Keratinocyte (primary cell): Measurements from ENCODE around the gene NRP2. TPM values are rescaled to one million over a fixed set of nuclear protein-coding genes. Genes with fewer than 3 reads are reported as not detected.
A peak's percentile ranks its signal among the peaks of the same experiment; 100 is the strongest.

Source experiments
- DNase-seq: peaks from one replicate; pipeline ENCODE4 v3.0.0-alpha.2; 2011; ENCODE audit warnings: low read depth, missing footprints, low spot score
- FAIRE-seq: peaks from 2 replicates; lab custom pipeline; 2011; peaks lifted over from hg19 to GRCh38; lab: Jason Lieb, UNC
- H2AFZ ChIP-seq: 2 replicates; pipeline ENCODE4 v1.6.0; 2012; ENCODE audit warnings: low read length, control low read depth, inconsistent platforms; ENCODE audit not compliant: control insufficient read depth
- H3K27ac ChIP-seq: 2 replicates; pipeline ENCODE4 v1.5.1; 2011; ENCODE audit warnings: low read length; ENCODE audit not compliant: control insufficient read depth, insufficient read depth
- H3K27me3 ChIP-seq: 3 replicates; pipeline ENCODE4 v1.6.0; 2011; ENCODE audit warnings: low read length; ENCODE audit not compliant: control insufficient read depth, insufficient read depth; ENCODE audit errors: extremely low read depth
- H3K36me3 ChIP-seq, 2 experiments: 2 replicates in 1 of 2; 3 replicates in 1 of 2; pipeline ENCODE4 v1.5.1; 2011; ENCODE audit warnings: low read length in 2 of 2, mild to moderate bottlenecking in 1 of 2; ENCODE audit not compliant: control insufficient read depth in 2 of 2, insufficient read depth in 2 of 2; ENCODE audit errors: extremely low read depth in 1 of 2
- H3K4me1 ChIP-seq: 3 replicates; pipeline ENCODE4 v1.5.1; 2011; ENCODE audit warnings: low read length; ENCODE audit not compliant: control insufficient read depth, insufficient read depth; ENCODE audit errors: extremely low read depth
- H3K4me2 ChIP-seq: 3 replicates; pipeline ENCODE4 v1.6.0; 2011; ENCODE audit warnings: low read depth, low read length; ENCODE audit not compliant: control insufficient read depth, insufficient read depth; ENCODE audit errors: extremely low read depth
- H3K4me3 ChIP-seq, 3 experiments: fragments of 200-600 bp in 1 of 3; sonication (generic) in 1 of 3; 2 replicates in 2 of 3; 3 replicates in 1 of 3; pipeline ENCODE4 v1.5.1; 2011 to 2016; ENCODE audit warnings: low read length in 3 of 3, mild to moderate bottlenecking in 3 of 3, control low read depth in 2 of 3, inconsistent platforms in 1 of 3, low read depth in 1 of 3, mixed read lengths in 1 of 3, mixed run types in 1 of 3, moderate library complexity in 1 of 3; ENCODE audit not compliant: control insufficient read depth in 2 of 3, insufficient read depth in 2 of 3; ENCODE audit errors: extremely low read depth in 1 of 3
- H3K79me2 ChIP-seq: 2 replicates; pipeline ENCODE4 v1.6.0; 2012; ENCODE audit warnings: low read length; ENCODE audit not compliant: control insufficient read depth, insufficient read depth
- H3K9ac ChIP-seq: 3 replicates; pipeline ENCODE4 v1.6.0; 2011; ENCODE audit warnings: low read length; ENCODE audit not compliant: control insufficient read depth, insufficient read depth; ENCODE audit errors: extremely low read depth
- H3K9me1 ChIP-seq: 3 replicates; pipeline ENCODE4 v1.6.0; 2011; ENCODE audit warnings: low read length; ENCODE audit not compliant: control insufficient read depth, insufficient read depth; ENCODE audit errors: extremely low read depth
- H3K9me3 ChIP-seq: 2 replicates; pipeline ENCODE4 v1.5.1; 2012; ENCODE audit warnings: low read depth, low read length; ENCODE audit not compliant: control insufficient read depth
- H4K20me1 ChIP-seq: 3 replicates; pipeline ENCODE4 v1.6.0; 2011; ENCODE audit warnings: low read length; ENCODE audit not compliant: control insufficient read depth, insufficient read depth; ENCODE audit errors: extremely low read depth
- CTCF ChIP-seq, 3 experiments: IDR thresholded peaks in 1 of 3; conservative IDR thresholded peaks in 1 of 3; optimal IDR thresholded peaks in 1 of 3; 2 replicates in 2 of 3; 3 replicates in 1 of 3; pipeline versions ENCODE3 to v1.5.1; 2011; ENCODE audit warnings: low read length in 3 of 3, mild to moderate bottlenecking in 3 of 3, moderate library complexity in 2 of 3, control low read depth in 1 of 3, inconsistent platforms in 1 of 3; ENCODE audit not compliant: insufficient read depth in 2 of 3; ENCODE audit errors: extremely low read depth in 1 of 3
- EZH2 ChIP-seq: IDR thresholded peaks from one replicate; pipeline ENCODE4 v1.6.1; 2012; ENCODE audit warnings: inconsistent platforms, mild to moderate bottlenecking, low read length, moderate library complexity
- dilution Hi-C: fragments of 300-500 bp; cut with MboI; formaldehyde crosslinking; loops from one replicate; pipeline ENCODE4 v1.7.0; 2020; ENCODE audit warnings: low sequenced_read_pairs; ENCODE audit not compliant: extremely low pct_ligation_motif_present
- polyA plus RNA-seq, 5 experiments: library from polyadenylated mRNA; depleted of rRNA in 3 of 5; stranded (reverse) in 3 of 5; stranded (forward) in 1 of 5; unstranded in 1 of 5; fragments of >200 nt; gene quantifications; 1 replicate in 1 of 5; 2 replicates in 3 of 5; 3 replicates in 1 of 5; pipeline versions ENCODE4 v1.2.1 to v1.2.3, GENCODE V29; 2011 to 2012; ENCODE audit warnings: missing spikeins in 2 of 5, low read depth in 1 of 5, low replicate concordance in 1 of 5

The NRP2 gene
- polyA plus RNA-seq, 1 donor (not counting 4 experiments of a cell fraction or from before 2014, with no cell fraction given): 20.6 TPM

- FAIRE-seq (no peak), DNase-seq (no peak)
- peaks cover 2% of the 10 kb centered on the region for H3K9me3 ChIP-seq
- TF ChIP-seq CTCF (optimal IDR thresholded peaks at IDR 0.05 in 1 of 3, IDR thresholded peaks at IDR 0.05 in 1 of 3, conservative IDR thresholded peaks at IDR 0.05 in 1 of 3; ENCODE audit: extremely low read depth in 1 of 3, insufficient read depth in 2 of 3, low read length in 3 of 3) (no peak), EZH2 (no peak)
- H3K36me3 ChIP-seq: peaks cover 6 to 24% of the 10 kb centered on the region in 2 experiments
- no peaks in the 10 kb centered on the region for H4K20me1 ChIP-seq
- H3K9ac ChIP-seq: no peak overlapping the region
- no peak overlapping the region for H3K4me2 ChIP-seq
- H3K4me1 ChIP-seq: peaks cover 62% of the 10 kb centered on the region
- no peaks in the 10 kb centered on the region for H3K9me1 ChIP-seq
- no peaks in the 10 kb centered on the region for H3K79me2 ChIP-seq
- dilution Hi-C loops: no loop called here
- no peak overlapping the region for H2AFZ ChIP-seq
- H3K27me3 ChIP-seq: no peaks in the 10 kb centered on the region
- H3K27ac ChIP-seq: no peak overlapping the region
- H3K4me3 ChIP-seq: no peak overlapping the region
Observed at GRCh38 chr2:205767617-205768016, 85.3 kb downstream of the NRP2 start.

GRCh38 chr2:205768341-205768740 lies 86.0 kb downstream of the NRP2 start:
- Histone ChIP-seq H3K27me3 (no peaks in the 10 kb centered on the region), H3K9ac (peak overlapping the region; percentile 28), H3K4me3 (peak overlapping the region in 1 of 3 experiments; percentile 9), H4K20me1 (no peaks in the 10 kb centered on the region), H2AFZ (no peak overlapping the region), H3K9me3 (peaks cover 2% of the 10 kb centered on the region), H3K4me1 (peaks cover 59% of the 10 kb centered on the region), H3K9me1 (no peaks in the 10 kb centered on the region), H3K4me2 (peak overlapping the region; percentile 30), H3K79me2 (no peaks in the 10 kb centered on the region), H3K27ac (peak overlapping the region; percentile 79), H3K36me3 (peaks cover 6 to 18% of the 10 kb centered on the region in 2 experiments)
- dilution Hi-C loops: no loop called here
- FAIRE-seq (no peak), DNase-seq (no peak)
- TF ChIP-seq EZH2 (no peak), CTCF (optimal IDR thresholded peaks at IDR 0.05 in 1 of 3, IDR thresholded peaks at IDR 0.05 in 1 of 3, conservative IDR thresholded peaks at IDR 0.05 in 1 of 3; ENCODE audit: extremely low read depth in 1 of 3, insufficient read depth in 2 of 3, low read length in 3 of 3) (no peak)
